Liver (tissue), 9 donors: ENCODE results near the gene PLCD3. TPM values are rescaled to one million over a fixed set of nuclear protein-coding genes. Genes with fewer than 3 reads are reported as not detected.

Experiments used
- DNase-seq: peaks from one replicate; pipeline ENCODE4 v3.0.0-alpha.2; 2017; ENCODE audit warnings: low spot score
- H3K27ac ChIP-seq, 2 donors: one replicate each; pipeline ENCODE4 v1.7.0; 2013; ENCODE audit warnings: inconsistent platforms in 2 of 2, low read length in 2 of 2, control low read depth in 1 of 2, low read depth in 1 of 2, mild to moderate bottlenecking in 1 of 2
- H3K27me3 ChIP-seq, 4 donors: one replicate each; pipeline versions ENCODE4 v1.6.1 to v1.7.0; 2013; ENCODE audit warnings: low read length in 3 of 4, inconsistent platforms in 1 of 4, mild to moderate bottlenecking in 1 of 4, moderate library complexity in 1 of 4; ENCODE audit not compliant: control insufficient read depth in 4 of 4, insufficient read depth in 4 of 4
- H3K36me3 ChIP-seq, 4 donors: one replicate each; pipeline versions ENCODE4 v1.6.1 to v1.7.0; 2013; ENCODE audit warnings: low read length in 3 of 4, mild to moderate bottlenecking in 3 of 4, low read depth in 1 of 4, moderate library complexity in 1 of 4; ENCODE audit not compliant: control insufficient read depth in 4 of 4, insufficient read depth in 3 of 4
- H3K4me1 ChIP-seq, 4 donors: one replicate each; pipeline versions ENCODE4 v1.6.1 to v1.7.0; 2013; ENCODE audit warnings: low read length in 3 of 4, mild to moderate bottlenecking in 3 of 4, moderate library complexity in 1 of 4; ENCODE audit not compliant: control insufficient read depth in 4 of 4, insufficient read depth in 4 of 4
- H3K4me3 ChIP-seq, 3 donors: one replicate each; pipeline versions ENCODE4 v1.6.1 to v1.7.0; 2013; ENCODE audit warnings: low read length in 3 of 3, control low read depth in 1 of 3, low read depth in 1 of 3, mild to moderate bottlenecking in 1 of 3
- H3K9ac ChIP-seq, 2 donors: one replicate each; pipeline ENCODE4 v1.7.0; 2013; ENCODE audit warnings: low read length in 2 of 2, mild to moderate bottlenecking in 2 of 2, moderate library complexity in 2 of 2, control low read depth in 1 of 2, low read depth in 1 of 2
- H3K9me3 ChIP-seq, 4 donors: one replicate each; pipeline versions ENCODE4 v1.6.1 to v1.7.0; 2013; ENCODE audit warnings: low read length in 3 of 4; ENCODE audit not compliant: control insufficient read depth in 4 of 4
- ATF3 ChIP-seq: IDR thresholded peaks from 2 replicates; pipeline ENCODE4 v1.6.1; 2016; ENCODE audit warnings: antibody characterized with exemption
- CTCF ChIP-seq: fragments of 150-350 bp; IDR thresholded peaks from 2 replicates; pipeline ENCODE4 v1.5.1; 2017; ENCODE audit warnings: improper control_type of control experiment, low read depth, low read length; ENCODE audit not compliant: missing input control
- EGR1 ChIP-seq, 2 donors: IDR thresholded peaks; 2 replicates each; pipeline ENCODE4 v1.6.1; 2016 to 2018; ENCODE audit warnings: antibody characterized with exemption in 2 of 2, low read depth in 2 of 2
- FOXA1 ChIP-seq: IDR thresholded peaks from 2 replicates; pipeline ENCODE4 v1.6.1; 2016; ENCODE audit warnings: antibody characterized with exemption
- FOXA2 ChIP-seq: IDR thresholded peaks from 2 replicates; pipeline ENCODE4 v1.6.1; 2016; ENCODE audit warnings: antibody characterized with exemption
- GABPA ChIP-seq, 2 donors: IDR thresholded peaks in 1 of 2; conservative IDR thresholded peaks in 1 of 2; 2 replicates each; pipeline ENCODE4 v1.6.1; 2016; ENCODE audit warnings: antibody characterized with exemption in 2 of 2, mild to moderate bottlenecking in 1 of 2, moderate library complexity in 1 of 2
- HNF4A ChIP-seq, 2 donors: conservative IDR thresholded peaks; 2 replicates each; pipeline ENCODE4 v1.6.1; 2016; ENCODE audit warnings: antibody characterized with exemption in 2 of 2, mild to moderate bottlenecking in 2 of 2
- HNF4G ChIP-seq: IDR thresholded peaks from 2 replicates; pipeline ENCODE4 v1.6.1; 2016; ENCODE audit warnings: antibody characterized with exemption
- JUND ChIP-seq, 2 donors: IDR thresholded peaks; 2 replicates each; pipeline ENCODE4 v1.6.1; 2016; ENCODE audit warnings: antibody characterized with exemption in 2 of 2
- MAX ChIP-seq: IDR thresholded peaks from 2 replicates; pipeline ENCODE4 v1.6.1; 2016; ENCODE audit warnings: antibody characterized with exemption
- NR2F2 ChIP-seq: IDR thresholded peaks from 2 replicates; pipeline ENCODE4 v1.6.1; 2016; ENCODE audit warnings: antibody characterized with exemption
- RAD21 ChIP-seq, 2 donors: IDR thresholded peaks; 2 replicates each; pipeline ENCODE4 v1.6.1; 2016; ENCODE audit warnings: antibody characterized with exemption in 2 of 2, mild to moderate bottlenecking in 2 of 2
- REST ChIP-seq: IDR thresholded peaks from 2 replicates; pipeline ENCODE4 v1.6.1; 2016; ENCODE audit warnings: antibody characterized with exemption, mild to moderate bottlenecking
- RXRA ChIP-seq, 2 donors: IDR thresholded peaks; 2 replicates each; pipeline ENCODE4 v1.6.1; 2017 to 2018; ENCODE audit warnings: antibody characterized with exemption in 2 of 2, mild to moderate bottlenecking in 1 of 2
- SP1 ChIP-seq: IDR thresholded peaks from 2 replicates; pipeline ENCODE4 v1.6.1; 2018; ENCODE audit warnings: antibody characterized with exemption, mild to moderate bottlenecking
- TAF1 ChIP-seq: conservative IDR thresholded peaks from 2 replicates; pipeline ENCODE4 v1.6.1; 2016; ENCODE audit warnings: antibody characterized with exemption, mild to moderate bottlenecking
- YY1 ChIP-seq: IDR thresholded peaks from 2 replicates; pipeline ENCODE4 v1.6.1; 2016; ENCODE audit warnings: antibody characterized with exemption, mild to moderate bottlenecking
- ZBTB33 ChIP-seq: IDR thresholded peaks from 2 replicates; pipeline ENCODE4 v1.6.1; 2016; ENCODE audit warnings: antibody characterized with exemption
- WGBS: extraction: QIAGEN DNeasy Blood & Tissue Kit; methylation state at CpG from one replicate; pipeline ENCODE4 v1.1.7; 2013; 5-methylcytosine and 5-hydroxymethylcytosine counted together
- polyA plus RNA-seq, 2 donors: library from polyadenylated mRNA; stranded (reverse) in 1 of 2; unstranded in 1 of 2; fragments of 200-250 nt in 1 of 2; fragments of >200 nt in 1 of 2; fragmentation: Nextera tagmentation in 1 of 2; extraction: Ambion mirVana in 1 of 2; gene quantifications; one replicate each; pipeline versions ENCODE4 v1.2.1 to v1.2.3, GENCODE V29; 2013 to 2015
- total RNA-seq, 2 donors: library from RNA; depleted of rRNA; stranded (reverse); fragments of >200 nt; gene quantifications; one replicate each; pipeline ENCODE4 v1.2.3, GENCODE V29; 2014
- donor health status: healthy.
- donor health status: healthy.
- donor health status: healthy.
- donor health status: healthy.
- donor health status: healthy.

The PLCD3 gene
- total and polyA plus RNA-seq, 4 donors = 0.28 to 2.3 (median 1.4) TPM

- no peak overlapping the region for H3K9ac ChIP-seq
- peak overlapping the region; percentile 11 to 81 for H3K27ac ChIP-seq
- H3K4me1 ChIP-seq = peaks cover 7 to 26% (median 21%) of the 10 kb centered on the region in 4 donors
- H3K36me3 ChIP-seq = peaks cover 0 to 14% (median 0%) of the 10 kb centered on the region in 4 donors
- no peak overlapping the region for H3K4me3 ChIP-seq
- TF ChIP-seq TAF1 = no peak
- TF ChIP-seq EGR1 (IDR thresholded peaks at IDR 0.05; ENCODE audit: low read depth in 2 of 2) = no peak
- no peak for DNase-seq
- no peaks in the 10 kb centered on the region for H3K27me3 ChIP-seq
- H3K9me3 ChIP-seq = no peaks in the 10 kb centered on the region
- 94% methylated on average over 12 of the region's 12 CpGs for WGBS
Measured at GRCh38 chr17:45170280-45170930, 38.1 kb upstream of the PLCD3 start.

- H3K4me3 ChIP-seq = no peak overlapping the region
- TF ChIP-seq JUND (IDR thresholded peaks at IDR 0.05) (no peak), SP1 (no peak), ZBTB33 (no peak), MAX (no peak), HNF4A (conservative IDR thresholded peaks at IDR 0.05) (no peak), RAD21 (IDR thresholded peaks at IDR 0.05) (no peak), TAF1 (no peak), FOXA2 (no peak), HNF4G (no peak), NR2F2 (no peak), GABPA (IDR thresholded peaks at IDR 0.05 in 1 of 2, conservative IDR thresholded peaks at IDR 0.05 in 1 of 2) (no peak), ATF3 (no peak), CTCF (no peak), EGR1 (IDR thresholded peaks at IDR 0.05; ENCODE audit: low read depth in 2 of 2) (no peak), FOXA1 (no peak), RXRA (IDR thresholded peaks at IDR 0.05) (no peak), YY1 (no peak), REST (no peak)
- DNase-seq = no peak
- no peaks in the 10 kb centered on the region for H3K27me3 ChIP-seq
- 96% methylated on average over 43 of the region's 43 CpGs for WGBS
- peaks cover 0 to 14% (median 0%) of the 10 kb centered on the region in 4 donors for H3K36me3 ChIP-seq
- no peak overlapping the region for H3K9ac ChIP-seq
- no peak overlapping the region for H3K27ac ChIP-seq
- H3K4me1 ChIP-seq = peaks cover 7 to 34% (median 24%) of the 10 kb centered on the region in 4 donors
- H3K9me3 ChIP-seq = no peaks in the 10 kb centered on the region
Measured at GRCh38 chr17:45168991-45169752, 36.9 kb upstream of the PLCD3 start.
